PC-9 (cell line): ENCODE results near the gene MRPL18.

ENCODE experiments used
- EZH2 ChIP-seq: fragments of 200-600 bp; sonication (generic); IDR thresholded peaks from 2 replicates; pipeline ENCODE4 v1.8.0; 2017; ENCODE audit warnings: antibody characterized with exemption, low read depth
- TF ChIP-seq, protein P1 (sequence below): fragments of 200-600 bp; sonication (generic); conservative IDR thresholded peaks from 2 replicates; pipeline ENCODE4 v1.6.1; 2017; ENCODE audit warnings: mixed run types, antibody characterized with exemption, mild to moderate bottlenecking, moderate library complexity

DNA sequence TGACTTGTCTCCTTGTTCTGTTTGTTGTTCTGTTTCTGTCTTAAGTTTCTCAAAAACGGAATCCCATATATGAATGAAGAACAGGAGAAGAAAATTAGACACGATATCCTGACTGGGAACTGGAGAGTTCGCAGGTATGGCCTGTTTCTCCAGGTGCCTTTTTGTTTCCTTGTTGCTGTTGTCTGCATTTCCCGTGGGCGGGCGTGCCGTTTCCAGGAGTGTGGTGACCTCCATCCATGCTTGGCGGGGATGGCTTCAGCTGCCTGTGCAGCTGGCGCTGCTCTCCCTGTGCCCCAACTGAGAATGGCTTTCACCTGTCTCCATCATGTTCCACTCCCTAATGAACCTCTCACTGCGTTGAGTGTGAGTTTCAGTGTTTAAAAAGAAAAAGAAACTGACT lies 14.2 kb downstream of the MRPL18 start:
- TF ChIP-seq, protein P1, sequence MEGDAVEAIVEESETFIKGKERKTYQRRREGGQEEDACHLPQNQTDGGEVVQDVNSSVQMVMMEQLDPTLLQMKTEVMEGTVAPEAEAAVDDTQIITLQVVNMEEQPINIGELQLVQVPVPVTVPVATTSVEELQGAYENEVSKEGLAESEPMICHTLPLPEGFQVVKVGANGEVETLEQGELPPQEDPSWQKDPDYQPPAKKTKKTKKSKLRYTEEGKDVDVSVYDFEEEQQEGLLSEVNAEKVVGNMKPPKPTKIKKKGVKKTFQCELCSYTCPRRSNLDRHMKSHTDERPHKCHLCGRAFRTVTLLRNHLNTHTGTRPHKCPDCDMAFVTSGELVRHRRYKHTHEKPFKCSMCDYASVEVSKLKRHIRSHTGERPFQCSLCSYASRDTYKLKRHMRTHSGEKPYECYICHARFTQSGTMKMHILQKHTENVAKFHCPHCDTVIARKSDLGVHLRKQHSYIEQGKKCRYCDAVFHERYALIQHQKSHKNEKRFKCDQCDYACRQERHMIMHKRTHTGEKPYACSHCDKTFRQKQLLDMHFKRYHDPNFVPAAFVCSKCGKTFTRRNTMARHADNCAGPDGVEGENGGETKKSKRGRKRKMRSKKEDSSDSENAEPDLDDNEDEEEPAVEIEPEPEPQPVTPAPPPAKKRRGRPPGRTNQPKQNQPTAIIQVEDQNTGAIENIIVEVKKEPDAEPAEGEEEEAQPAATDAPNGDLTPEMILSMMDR = no peak
- no peak for TF ChIP-seq EZH2
